ENCODE results near the gene IRF9. TPM values are rescaled to one million over a fixed set of nuclear protein-coding genes. Genes with fewer than 3 reads are reported as not detected.
A peak's percentile ranks its signal among the peaks of the same experiment; 100 is the strongest.

IRF9 gene
- total and polyA plus RNA-seq, 7 donors: 46.2 to 115 (median 55.6) TPM

DNA sequence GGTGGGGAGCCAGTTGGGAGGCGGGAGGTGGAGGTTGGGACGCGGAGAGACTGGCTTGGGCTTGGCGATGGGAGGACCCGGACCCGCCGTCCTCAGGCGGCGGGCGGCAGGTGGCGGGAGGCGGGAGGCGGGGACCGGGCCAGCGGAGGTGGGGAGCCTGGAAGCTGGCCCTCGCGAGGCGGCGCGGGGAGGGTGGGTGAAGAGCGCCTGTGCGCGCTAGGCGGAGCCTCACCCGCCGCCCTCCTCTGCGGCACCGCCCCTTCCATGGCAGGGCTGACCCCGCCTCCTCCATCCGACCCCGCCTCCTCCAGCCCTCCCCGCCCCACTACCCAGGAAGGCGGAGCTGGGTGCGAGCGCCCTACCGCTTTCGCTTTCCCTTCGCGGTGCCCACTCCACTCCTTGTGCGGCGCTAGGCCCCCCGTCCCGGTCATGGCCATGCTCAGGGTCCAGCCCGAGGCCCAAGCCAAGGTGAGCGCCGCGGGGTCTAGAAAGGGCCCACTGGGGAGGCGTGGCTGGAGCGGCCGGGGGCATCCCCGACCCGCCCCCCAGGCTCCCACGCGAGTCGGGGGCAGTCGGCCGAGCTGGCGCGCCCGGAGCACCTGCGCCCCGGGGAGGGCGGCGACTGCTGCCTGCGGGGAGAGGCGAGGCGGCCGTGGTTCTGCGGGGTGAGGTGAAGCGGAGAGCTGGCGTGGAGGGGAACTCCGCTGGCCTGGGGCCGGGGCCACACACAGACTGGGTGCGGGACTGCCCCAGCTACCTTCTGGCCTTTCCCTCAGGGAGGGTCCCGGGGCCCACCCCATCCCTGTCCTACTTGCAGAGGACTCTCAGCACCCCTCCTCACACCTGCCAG lies 25.0 kb upstream of the IRF9 start, which contains the start of gene PSME1:
TSS of gene PSME1 (plus strand) at position 361 of the 850 bp plus-strand sequence. CDS start at position 430, 69 bp downstream.
- 0 to 1% methylated on average over 73 to 75 of the region's 75 CpGs for WGBS, 2 donors
- DNase-seq: peak; percentile 97
- H3K27me3 ChIP-seq: no peaks in the 10 kb centered on the region
- TF ChIP-seq POLR2AphosphoS5 (IDR thresholded peaks at IDR 0.05) (peak; percentile 79 to 90 (median 86)), POLR2A (IDR thresholded peaks at IDR 0.05) (peak in 1 of 2 donors; percentile 62), CTCF (IDR thresholded peaks at IDR 0.05) (no peak), EP300 (IDR thresholded peaks at IDR 0.05) (peak in 1 of 4 donors; percentile 3)
- intact Hi-C loops (cut with DNase I): loop anchor here (2.0 to 5.0 kb wide), 2 partner anchors 21 to 579 kb away; partner anchors contain the start of genes DCAF11, NRL and THTPA
- peaks cover 0 to 44% (median 36%) of the 10 kb centered on the region in 4 donors for H3K4me1 ChIP-seq
- H3K9me3 ChIP-seq: no peaks in the 10 kb centered on the region
- peaks cover 14 to 24% (median 17%) of the 10 kb centered on the region in 4 donors for H3K36me3 ChIP-seq
- H3K27ac ChIP-seq: peak within 1 kb of the TSS; percentile 93 to 95 (median 94)
- H3K4me3 ChIP-seq: peak within 1 kb of the TSS; percentile 85 to 99 (median 96)

GRCh38 chr14:24136684-24137528 lies 24.2 kb upstream of the IRF9 start:
- 19 to 35% methylated on average over 13 of the region's 13 CpGs for WGBS, 2 donors
- TF ChIP-seq EP300 (IDR thresholded peaks at IDR 0.05) (no peak), POLR2AphosphoS5 (IDR thresholded peaks at IDR 0.05) (no peak), CTCF (IDR thresholded peaks at IDR 0.05) (no peak), POLR2A (IDR thresholded peaks at IDR 0.05) (no peak)

GRCh38 chr14:24137529-24138395 lies 23.3 kb upstream of the IRF9 start:
- Histone ChIP-seq H3K4me1 (peaks cover 0 to 50% (median 41%) of the 10 kb centered on the region in 4 donors), H3K27me3 (no peaks in the 10 kb centered on the region), H3K9me3 (no peaks in the 10 kb centered on the region), H3K4me3 (no peak overlapping the region), H3K36me3 (peaks cover 14 to 24% (median 17%) of the 10 kb centered on the region in 4 donors), H3K27ac (peak overlapping the region; percentile 93 to 95 (median 94))
- WGBS, 2 donors: 85 to 91% methylated on average over 8 of the region's 8 CpGs
- DNase-seq: no peak
- TF ChIP-seq CTCF (IDR thresholded peaks at IDR 0.05) (no peak), EP300 (IDR thresholded peaks at IDR 0.05) (no peak), POLR2AphosphoS5 (IDR thresholded peaks at IDR 0.05) (no peak), POLR2A (IDR thresholded peaks at IDR 0.05) (no peak)
- intact Hi-C loops (cut with DNase I): loop anchor here (2.0 to 5.0 kb wide), 2 partner anchors 23 to 580 kb away; partner anchors contain the start of genes DCAF11, NRL and THTPA

More at GRCh38 chr14:24136684-24137528, 24.2 kb upstream of the IRF9 start:
- Histone ChIP-seq H3K4me1 (peaks cover 0 to 45% (median 37%) of the 10 kb centered on the region in 4 donors), H3K27me3 (no peaks in the 10 kb centered on the region), H3K27ac (peak overlapping the region; percentile 93 to 95 (median 94)), H3K4me3 (peak overlapping the region; percentile 85 to 99 (median 96)), H3K36me3 (peaks cover 14 to 24% (median 17%) of the 10 kb centered on the region in 4 donors), H3K9me3 (no peaks in the 10 kb centered on the region)
- DNase-seq: no peak
- intact Hi-C loops (cut with DNase I): loop anchor here (2.0 to 5.0 kb wide), 2 partner anchors 22 to 580 kb away; partner anchors contain the start of genes DCAF11, NRL and THTPA

Measured in sigmoid colon (tissue), 7 donors.